ENCODE data around the gene TOB1.

- TF ChIP-seq POLR2A (IDR thresholded peaks at IDR 0.05) = no peak
- TF ChIP-seq, protein P1, sequence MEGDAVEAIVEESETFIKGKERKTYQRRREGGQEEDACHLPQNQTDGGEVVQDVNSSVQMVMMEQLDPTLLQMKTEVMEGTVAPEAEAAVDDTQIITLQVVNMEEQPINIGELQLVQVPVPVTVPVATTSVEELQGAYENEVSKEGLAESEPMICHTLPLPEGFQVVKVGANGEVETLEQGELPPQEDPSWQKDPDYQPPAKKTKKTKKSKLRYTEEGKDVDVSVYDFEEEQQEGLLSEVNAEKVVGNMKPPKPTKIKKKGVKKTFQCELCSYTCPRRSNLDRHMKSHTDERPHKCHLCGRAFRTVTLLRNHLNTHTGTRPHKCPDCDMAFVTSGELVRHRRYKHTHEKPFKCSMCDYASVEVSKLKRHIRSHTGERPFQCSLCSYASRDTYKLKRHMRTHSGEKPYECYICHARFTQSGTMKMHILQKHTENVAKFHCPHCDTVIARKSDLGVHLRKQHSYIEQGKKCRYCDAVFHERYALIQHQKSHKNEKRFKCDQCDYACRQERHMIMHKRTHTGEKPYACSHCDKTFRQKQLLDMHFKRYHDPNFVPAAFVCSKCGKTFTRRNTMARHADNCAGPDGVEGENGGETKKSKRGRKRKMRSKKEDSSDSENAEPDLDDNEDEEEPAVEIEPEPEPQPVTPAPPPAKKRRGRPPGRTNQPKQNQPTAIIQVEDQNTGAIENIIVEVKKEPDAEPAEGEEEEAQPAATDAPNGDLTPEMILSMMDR (IDR thresholded peaks at IDR 0.05) = peak; percentile 66 to 86 (median 66)
Observed at GRCh38 chr17:50841949-50842354, 24.2 kb downstream of the TOB1 start.
